Uterus (tissue), 2 donors: Measurements from ENCODE around the gene MED8.

ENCODE experiments used
- POLR2A ChIP-seq, 2 donors: fragments of 450-650 bp; IDR thresholded peaks; one replicate each; pipeline ENCODE4 v1.6.1; 2016; ENCODE audit warnings: antibody characterized with exemption in 2 of 2, mild to moderate bottlenecking in 1 of 2, moderate library complexity in 1 of 2
- TF ChIP-seq, protein P1 (sequence below), 4 experiments: fragments of 200-600 bp in 2 of 4; fragments of 450-650 bp in 2 of 4; sonication (generic) in 2 of 4; IDR thresholded peaks; one replicate each; pipeline ENCODE4 v1.5.1; 2016 to 2019; ENCODE audit warnings: antibody characterized with exemption in 4 of 4, mild to moderate bottlenecking in 2 of 4, moderate library complexity in 1 of 4

DNA sequence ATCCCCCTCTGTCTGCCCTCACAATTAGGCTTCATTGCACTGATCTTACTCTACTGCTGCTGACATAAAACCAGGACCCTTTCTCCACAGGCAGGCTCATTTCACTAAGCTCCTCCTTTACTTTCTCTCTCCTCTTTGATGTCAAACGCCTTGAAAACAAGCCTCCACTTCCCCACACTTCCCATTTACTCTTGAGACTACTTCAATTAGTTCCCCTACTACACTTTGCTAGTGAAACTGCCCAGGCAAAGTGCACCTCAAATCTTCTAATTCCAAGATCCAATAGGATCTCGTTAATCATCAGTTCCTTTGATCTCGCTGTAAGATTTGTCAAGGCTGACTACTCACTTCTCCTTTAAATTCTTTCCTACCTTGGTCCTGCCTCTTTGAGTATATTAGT, 36.7 kb downstream of the MED8 start:
- TF ChIP-seq, protein P1, sequence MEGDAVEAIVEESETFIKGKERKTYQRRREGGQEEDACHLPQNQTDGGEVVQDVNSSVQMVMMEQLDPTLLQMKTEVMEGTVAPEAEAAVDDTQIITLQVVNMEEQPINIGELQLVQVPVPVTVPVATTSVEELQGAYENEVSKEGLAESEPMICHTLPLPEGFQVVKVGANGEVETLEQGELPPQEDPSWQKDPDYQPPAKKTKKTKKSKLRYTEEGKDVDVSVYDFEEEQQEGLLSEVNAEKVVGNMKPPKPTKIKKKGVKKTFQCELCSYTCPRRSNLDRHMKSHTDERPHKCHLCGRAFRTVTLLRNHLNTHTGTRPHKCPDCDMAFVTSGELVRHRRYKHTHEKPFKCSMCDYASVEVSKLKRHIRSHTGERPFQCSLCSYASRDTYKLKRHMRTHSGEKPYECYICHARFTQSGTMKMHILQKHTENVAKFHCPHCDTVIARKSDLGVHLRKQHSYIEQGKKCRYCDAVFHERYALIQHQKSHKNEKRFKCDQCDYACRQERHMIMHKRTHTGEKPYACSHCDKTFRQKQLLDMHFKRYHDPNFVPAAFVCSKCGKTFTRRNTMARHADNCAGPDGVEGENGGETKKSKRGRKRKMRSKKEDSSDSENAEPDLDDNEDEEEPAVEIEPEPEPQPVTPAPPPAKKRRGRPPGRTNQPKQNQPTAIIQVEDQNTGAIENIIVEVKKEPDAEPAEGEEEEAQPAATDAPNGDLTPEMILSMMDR (IDR thresholded peaks at IDR 0.05): no peak
- no peak for TF ChIP-seq POLR2A (IDR thresholded peaks at IDR 0.05)
